ENCODE data around the gene BAIAP2. TPM values are rescaled to one million over a fixed set of nuclear protein-coding genes. Genes with fewer than 3 reads are reported as not detected.

The BAIAP2 gene
- polyA plus RNA-seq, 2 of the 4 experiments (the other 2 are of a cell fraction): 7.1 to 27.5 TPM

GRCh38 chr17:81128338-81128737, 93.4 kb downstream of the BAIAP2 start:
- no peak for FAIRE-seq
- POLR2A ChIA-PET: no interaction called here
- WGBS (ENCODE audit: missing lambda C conversion rate): 71% methylated on average over 10 of the region's 14 CpGs

DNA sequence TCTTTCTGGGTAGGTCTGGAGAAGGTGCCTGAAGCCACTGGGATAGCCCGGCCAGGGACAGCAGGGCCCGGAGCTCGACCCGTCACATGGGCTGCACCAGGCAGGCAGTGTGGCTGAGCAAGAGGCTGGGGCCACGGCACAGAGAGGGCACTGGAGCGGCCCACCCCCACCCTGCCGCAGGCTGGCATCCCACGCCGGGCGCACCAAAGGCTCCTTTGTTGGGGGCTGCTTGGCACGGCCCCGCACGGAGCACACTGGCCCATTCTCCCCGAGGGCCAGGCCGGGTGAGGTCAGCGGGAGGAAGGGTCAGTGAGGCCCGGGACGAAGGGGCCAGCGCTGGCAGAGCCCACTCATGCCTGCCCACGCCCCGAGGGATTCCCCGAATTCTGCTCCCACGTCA, 93.8 kb downstream of the BAIAP2 start:
- H3K27ac ChIP-seq: no peak overlapping the region
- POLR2A ChIA-PET: no interaction called here
- H3K4me1 ChIP-seq: peaks cover 10% of the 10 kb centered on the region
- H3K9me3 ChIP-seq: no peaks in the 10 kb centered on the region
- 76% methylated on average over 23 of the region's 23 CpGs for WGBS (ENCODE audit: missing lambda C conversion rate)
- no peak overlapping the region for H3K4me3 ChIP-seq
- FAIRE-seq (no peak), DNase-seq (ENCODE audit: low read depth in 1 of 2, low spot score in 1 of 2) (no peak), ATAC-seq (peak in 1 of 2 experiments; percentile 4; a peak in 1 of 6 replicates)
- CTCF ChIA-PET: interaction anchor here (1.0 to 4.3 kb wide), 5 partner anchors 9 to 356 kb away, joined by 3 to 21 read pairs (median 5); no protein-coding TSS in a partner anchor
- H3K4me2 ChIP-seq: no peak overlapping the region
- no peak for TF ChIP-seq SMC3 (IDR thresholded peaks at IDR 0.05)
- no peak for TF ChIP-seq FOXS1 (CRISPR knock-in tag; IDR thresholded peaks at IDR 0.05)
- no peak for TF ChIP-seq MYC (IDR thresholded peaks at IDR 0.05; ENCODE audit: borderline replicate concordance, low read length)
- TF ChIP-seq NPAS2 (CRISPR knock-in tag; IDR thresholded peaks at IDR 0.05; ENCODE audit: borderline replicate concordance): no peak
- no peak for TF ChIP-seq EHF (CRISPR knock-in tag; IDR thresholded peaks at IDR 0.05)
- TF ChIP-seq EP300 (IDR thresholded peaks at IDR 0.05): no peak
- TF ChIP-seq CBX2 (IDR thresholded peaks at IDR 0.05; ENCODE audit: borderline replicate concordance, low read depth): no peak
- TF ChIP-seq MAFK (IDR thresholded peaks at IDR 0.05; ENCODE audit: partially characterized antibody): no peak
- TF ChIP-seq HEYL (CRISPR knock-in tag; IDR thresholded peaks at IDR 0.05): no peak
- no peak for TF ChIP-seq RFX5 (IDR thresholded peaks at IDR 0.05)
- no peak for TF ChIP-seq ZFP36 (IDR thresholded peaks at IDR 0.05; ENCODE audit: borderline replicate concordance, partially characterized antibody)
- no peak for TF ChIP-seq MAZ (IDR thresholded peaks at IDR 0.05; ENCODE audit: borderline replicate concordance, low read depth, low read length)
- TF ChIP-seq RNF2 (IDR thresholded peaks at IDR 0.05; ENCODE audit: borderline replicate concordance, low read depth): no peak
- TF ChIP-seq JUN (IDR thresholded peaks at IDR 0.05): no peak
- no peak for TF ChIP-seq NR3C1 (IDR thresholded peaks at IDR 0.05)
- TF ChIP-seq, protein P1, sequence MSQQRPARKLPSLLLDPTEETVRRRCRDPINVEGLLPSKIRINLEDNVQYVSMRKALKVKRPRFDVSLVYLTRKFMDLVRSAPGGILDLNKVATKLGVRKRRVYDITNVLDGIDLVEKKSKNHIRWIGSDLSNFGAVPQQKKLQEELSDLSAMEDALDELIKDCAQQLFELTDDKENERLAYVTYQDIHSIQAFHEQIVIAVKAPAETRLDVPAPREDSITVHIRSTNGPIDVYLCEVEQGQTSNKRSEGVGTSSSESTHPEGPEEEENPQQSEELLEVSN (IDR thresholded peaks at IDR 0.05; ENCODE audit: borderline replicate concordance, low read depth): no peak
- TF ChIP-seq KDM1A (IDR thresholded peaks at IDR 0.05; ENCODE audit: low read depth): no peak
- no peak for TF ChIP-seq HOXA7 (CRISPR knock-in tag; IDR thresholded peaks at IDR 0.05)
- no peak for TF ChIP-seq TP53 (CRISPR knock-in tag; IDR thresholded peaks at IDR 0.05)

More at GRCh38 chr17:81128338-81128737, 93.4 kb downstream of the BAIAP2 start:
- DNase-seq (ENCODE audit: low read depth in 1 of 2, low spot score in 1 of 2) (no peak), ATAC-seq (no peak)
- H3K4me2 ChIP-seq: no peak overlapping the region
- CTCF ChIA-PET: interaction anchor here (1.6 to 4.3 kb wide), 3 partner anchors 9 to 105 kb away, joined by 5 to 21 read pairs (median 19); no protein-coding TSS in a partner anchor
- no peak overlapping the region for H3K27ac ChIP-seq
- no peaks in the 10 kb centered on the region for H3K9me3 ChIP-seq
- H3K4me1 ChIP-seq: peaks cover 10% of the 10 kb centered on the region
- H3K4me3 ChIP-seq: no peak overlapping the region
- TF ChIP-seq RARB (CRISPR knock-in tag; IDR thresholded peaks at IDR 0.05): no peak
- no peak for TF ChIP-seq HDAC2 (IDR thresholded peaks at IDR 0.05)
- TF ChIP-seq, protein P2, sequence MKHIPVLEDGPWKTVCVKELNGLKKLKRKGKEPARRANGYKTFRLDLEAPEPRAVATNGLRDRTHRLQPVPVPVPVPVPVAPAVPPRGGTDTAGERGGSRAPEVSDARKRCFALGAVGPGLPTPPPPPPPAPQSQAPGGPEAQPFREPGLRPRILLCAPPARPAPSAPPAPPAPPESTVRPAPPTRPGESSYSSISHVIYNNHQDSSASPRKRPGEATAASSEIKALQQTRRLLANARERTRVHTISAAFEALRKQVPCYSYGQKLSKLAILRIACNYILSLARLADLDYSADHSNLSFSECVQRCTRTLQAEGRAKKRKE (CRISPR knock-in tag; IDR thresholded peaks at IDR 0.05; ENCODE audit: low read depth): no peak
- no peak for TF ChIP-seq EHF (CRISPR knock-in tag; IDR thresholded peaks at IDR 0.05)

- WGBS (ENCODE audit: missing lambda C conversion rate): 83% methylated on average over 11 of the region's 11 CpGs
- no peak overlapping the region for H3K27ac ChIP-seq
- peaks cover 10% of the 10 kb centered on the region for H3K4me1 ChIP-seq
- DNase-seq (ENCODE audit: low read depth in 1 of 2, low spot score in 1 of 2) (no peak), ATAC-seq (peak in 1 of 2 experiments; percentile 43; a peak in 3 of 6 replicates), FAIRE-seq (no peak)
- no peaks in the 10 kb centered on the region for H3K9me3 ChIP-seq
- TF ChIP-seq RAD21 (conservative IDR thresholded peaks at IDR 0.05 in 1 of 2, IDR thresholded peaks at IDR 0.05 in 1 of 2): peak in 1 of 2 experiments; percentile 18; a peak in 1 of 5 replicates
- TF ChIP-seq, protein P3, sequence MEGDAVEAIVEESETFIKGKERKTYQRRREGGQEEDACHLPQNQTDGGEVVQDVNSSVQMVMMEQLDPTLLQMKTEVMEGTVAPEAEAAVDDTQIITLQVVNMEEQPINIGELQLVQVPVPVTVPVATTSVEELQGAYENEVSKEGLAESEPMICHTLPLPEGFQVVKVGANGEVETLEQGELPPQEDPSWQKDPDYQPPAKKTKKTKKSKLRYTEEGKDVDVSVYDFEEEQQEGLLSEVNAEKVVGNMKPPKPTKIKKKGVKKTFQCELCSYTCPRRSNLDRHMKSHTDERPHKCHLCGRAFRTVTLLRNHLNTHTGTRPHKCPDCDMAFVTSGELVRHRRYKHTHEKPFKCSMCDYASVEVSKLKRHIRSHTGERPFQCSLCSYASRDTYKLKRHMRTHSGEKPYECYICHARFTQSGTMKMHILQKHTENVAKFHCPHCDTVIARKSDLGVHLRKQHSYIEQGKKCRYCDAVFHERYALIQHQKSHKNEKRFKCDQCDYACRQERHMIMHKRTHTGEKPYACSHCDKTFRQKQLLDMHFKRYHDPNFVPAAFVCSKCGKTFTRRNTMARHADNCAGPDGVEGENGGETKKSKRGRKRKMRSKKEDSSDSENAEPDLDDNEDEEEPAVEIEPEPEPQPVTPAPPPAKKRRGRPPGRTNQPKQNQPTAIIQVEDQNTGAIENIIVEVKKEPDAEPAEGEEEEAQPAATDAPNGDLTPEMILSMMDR (IDR thresholded peaks at IDR 0.05): 0 out of 3 replicates have a peak, but pooled peaks have one; percentile 19
- no peak for TF ChIP-seq HOXA7 (CRISPR knock-in tag; IDR thresholded peaks at IDR 0.05)
- H3K4me2 ChIP-seq: no peak overlapping the region
- ChIA-PET POLR2A (no interaction called here), CTCF (interaction anchor here (0.6 to 4.3 kb wide), 9 partner anchors 10 to 931 kb away, joined by 3 to 21 read pairs (median 5); no protein-coding TSS in a partner anchor)
- no peak overlapping the region for H3K4me3 ChIP-seq
These were observed 94.3 kb downstream of the BAIAP2 start for GRCh38 chr17:81129289-81129688.

Data from A549 (cell line).